Osteocyte (in vitro differentiated cells): Measurements from ENCODE around the gene SLC47A1. TPM values are rescaled to one million over a fixed set of nuclear protein-coding genes. Genes with fewer than 3 reads are reported as not detected.

ENCODE experiments used
- DNase-seq: peaks from one replicate; pipeline ENCODE4 v3.0.0; 2021; ENCODE audit warnings: mixed read lengths; ENCODE audit not compliant: unreplicated experiment; ENCODE audit errors: extremely low spot score
- H3K27ac Mint-ChIP-seq: one replicate; pipeline ENCODE4 v1.8.0; 2021; ENCODE audit warnings: mild to moderate bottlenecking, mixed read lengths; ENCODE audit not compliant: unreplicated experiment
- H3K27me3 Mint-ChIP-seq: one replicate; pipeline ENCODE4 v1.8.0; 2021; ENCODE audit warnings: mixed read lengths; ENCODE audit not compliant: unreplicated experiment
- H3K36me3 Mint-ChIP-seq: one replicate; pipeline ENCODE4 v1.8.0; 2021; ENCODE audit warnings: mixed read lengths; ENCODE audit not compliant: unreplicated experiment
- H3K4me1 Mint-ChIP-seq: one replicate; pipeline ENCODE4 v1.8.0; 2021; ENCODE audit warnings: mixed read lengths; ENCODE audit not compliant: unreplicated experiment
- H3K4me3 Mint-ChIP-seq: one replicate; pipeline ENCODE4 v1.8.0; 2021; ENCODE audit warnings: mild to moderate bottlenecking, moderate library complexity, mixed read lengths; ENCODE audit not compliant: unreplicated experiment
- H3K9me3 Mint-ChIP-seq: one replicate; pipeline ENCODE4 v1.8.0; 2021; ENCODE audit warnings: mixed read lengths; ENCODE audit not compliant: unreplicated experiment
- total RNA-seq: library from RNA; stranded (reverse); gene quantifications from 2 replicates; pipeline ENCODE4 v1.2.1, GENCODE V29; 2021
- TF ChIP-seq, protein P1 (sequence below): fragments of 200-600 bp; sonication (generic); IDR thresholded peaks from 2 replicates; pipeline ENCODE4 v1.5.0; 2021; ENCODE audit warnings: antibody characterized with exemption, mild to moderate bottlenecking, moderate library complexity

SLC47A1 gene
- total RNA-seq, 1 donor from 2014 or later, result 2.4 TPM

DNA sequence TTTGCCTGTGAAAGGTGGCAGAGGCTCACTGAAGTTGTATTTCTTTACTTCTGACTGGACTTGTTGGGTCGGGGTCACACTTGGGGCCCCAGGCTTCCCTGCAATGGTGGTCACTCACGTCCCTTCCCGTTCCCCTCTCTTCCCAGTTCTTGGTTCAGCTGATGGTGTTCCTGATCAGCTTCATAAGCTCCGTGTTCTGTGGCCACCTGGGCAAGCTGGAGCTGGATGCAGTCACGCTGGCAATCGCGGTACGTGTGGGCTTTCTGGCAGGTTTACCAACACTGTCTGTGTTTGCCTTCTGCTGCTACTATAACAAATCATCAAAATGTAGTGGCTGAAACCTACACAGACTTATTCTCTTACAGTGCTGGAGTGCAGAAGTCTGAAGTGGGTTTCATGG lies 8.6 kb downstream of the SLC47A1 start:
- Mint-ChIP-seq H3K4me1 (no peaks in the 10 kb centered on the region), H3K36me3 (no peaks in the 10 kb centered on the region), H3K4me3 (no peak overlapping the region), H3K27me3 (peaks cover 4% of the 10 kb centered on the region), H3K27ac (no peak overlapping the region), H3K9me3 (no peaks in the 10 kb centered on the region)
- TF ChIP-seq, protein P1, sequence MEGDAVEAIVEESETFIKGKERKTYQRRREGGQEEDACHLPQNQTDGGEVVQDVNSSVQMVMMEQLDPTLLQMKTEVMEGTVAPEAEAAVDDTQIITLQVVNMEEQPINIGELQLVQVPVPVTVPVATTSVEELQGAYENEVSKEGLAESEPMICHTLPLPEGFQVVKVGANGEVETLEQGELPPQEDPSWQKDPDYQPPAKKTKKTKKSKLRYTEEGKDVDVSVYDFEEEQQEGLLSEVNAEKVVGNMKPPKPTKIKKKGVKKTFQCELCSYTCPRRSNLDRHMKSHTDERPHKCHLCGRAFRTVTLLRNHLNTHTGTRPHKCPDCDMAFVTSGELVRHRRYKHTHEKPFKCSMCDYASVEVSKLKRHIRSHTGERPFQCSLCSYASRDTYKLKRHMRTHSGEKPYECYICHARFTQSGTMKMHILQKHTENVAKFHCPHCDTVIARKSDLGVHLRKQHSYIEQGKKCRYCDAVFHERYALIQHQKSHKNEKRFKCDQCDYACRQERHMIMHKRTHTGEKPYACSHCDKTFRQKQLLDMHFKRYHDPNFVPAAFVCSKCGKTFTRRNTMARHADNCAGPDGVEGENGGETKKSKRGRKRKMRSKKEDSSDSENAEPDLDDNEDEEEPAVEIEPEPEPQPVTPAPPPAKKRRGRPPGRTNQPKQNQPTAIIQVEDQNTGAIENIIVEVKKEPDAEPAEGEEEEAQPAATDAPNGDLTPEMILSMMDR, result no peak
- DNase-seq, result no peak

GRCh38 chr17:19544366-19544765 lies 10.7 kb downstream of the SLC47A1 start:
- TF ChIP-seq, protein P1, result no peak
- no peaks in the 10 kb centered on the region for H3K27me3 Mint-ChIP-seq
- no peaks in the 10 kb centered on the region for H3K9me3 Mint-ChIP-seq
- H3K4me1 Mint-ChIP-seq, result no peaks in the 10 kb centered on the region
- DNase-seq, result no peak
- H3K36me3 Mint-ChIP-seq, result no peaks in the 10 kb centered on the region
- H3K27ac Mint-ChIP-seq, result no peak overlapping the region
- H3K4me3 Mint-ChIP-seq, result no peak overlapping the region

DNA sequence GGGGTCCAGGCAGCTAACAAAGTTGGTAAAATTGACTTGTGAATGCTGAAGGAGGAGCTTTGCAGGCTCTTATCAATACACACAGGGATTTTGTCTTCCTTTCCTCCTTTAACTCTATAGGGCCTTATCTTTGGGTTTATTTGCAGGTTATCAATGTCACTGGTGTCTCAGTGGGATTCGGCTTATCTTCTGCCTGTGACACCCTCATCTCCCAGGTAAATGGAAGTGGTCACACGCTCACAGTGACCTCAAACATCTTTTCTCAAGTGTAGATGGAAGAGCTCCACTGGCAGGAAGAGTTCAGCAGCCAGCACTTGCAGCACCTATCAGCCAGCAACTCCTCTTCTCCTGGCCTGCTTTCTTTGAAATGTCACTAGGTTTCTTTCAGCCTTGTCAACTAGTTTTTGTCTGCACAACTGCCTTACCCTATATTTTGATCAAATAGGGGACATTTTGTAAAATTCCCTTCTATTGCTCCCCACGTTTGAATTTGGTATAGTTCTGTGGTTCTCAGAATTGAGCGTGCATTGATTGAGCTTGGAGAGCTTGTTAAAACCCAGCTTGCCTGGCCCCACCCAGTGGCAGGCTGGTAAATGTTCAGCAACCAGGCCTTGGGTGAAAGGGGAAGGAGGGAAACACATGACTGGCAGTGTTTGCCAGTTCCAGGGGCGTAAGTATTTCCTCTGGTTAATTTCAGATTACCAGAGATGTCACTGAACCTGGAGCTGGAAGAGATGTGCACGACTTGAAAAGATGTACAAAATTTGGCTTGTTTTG lies 12.8 kb downstream of the SLC47A1 start:
- H3K4me1 Mint-ChIP-seq, result no peaks in the 10 kb centered on the region
- peaks cover 6% of the 10 kb centered on the region for H3K27me3 Mint-ChIP-seq
- TF ChIP-seq, protein P1, result peak; percentile 20
- H3K9me3 Mint-ChIP-seq, result no peaks in the 10 kb centered on the region
- no peak overlapping the region for H3K4me3 Mint-ChIP-seq
- H3K27ac Mint-ChIP-seq, result no peak overlapping the region
- DNase-seq, result no peak
- H3K36me3 Mint-ChIP-seq, result no peaks in the 10 kb centered on the region

DNA sequence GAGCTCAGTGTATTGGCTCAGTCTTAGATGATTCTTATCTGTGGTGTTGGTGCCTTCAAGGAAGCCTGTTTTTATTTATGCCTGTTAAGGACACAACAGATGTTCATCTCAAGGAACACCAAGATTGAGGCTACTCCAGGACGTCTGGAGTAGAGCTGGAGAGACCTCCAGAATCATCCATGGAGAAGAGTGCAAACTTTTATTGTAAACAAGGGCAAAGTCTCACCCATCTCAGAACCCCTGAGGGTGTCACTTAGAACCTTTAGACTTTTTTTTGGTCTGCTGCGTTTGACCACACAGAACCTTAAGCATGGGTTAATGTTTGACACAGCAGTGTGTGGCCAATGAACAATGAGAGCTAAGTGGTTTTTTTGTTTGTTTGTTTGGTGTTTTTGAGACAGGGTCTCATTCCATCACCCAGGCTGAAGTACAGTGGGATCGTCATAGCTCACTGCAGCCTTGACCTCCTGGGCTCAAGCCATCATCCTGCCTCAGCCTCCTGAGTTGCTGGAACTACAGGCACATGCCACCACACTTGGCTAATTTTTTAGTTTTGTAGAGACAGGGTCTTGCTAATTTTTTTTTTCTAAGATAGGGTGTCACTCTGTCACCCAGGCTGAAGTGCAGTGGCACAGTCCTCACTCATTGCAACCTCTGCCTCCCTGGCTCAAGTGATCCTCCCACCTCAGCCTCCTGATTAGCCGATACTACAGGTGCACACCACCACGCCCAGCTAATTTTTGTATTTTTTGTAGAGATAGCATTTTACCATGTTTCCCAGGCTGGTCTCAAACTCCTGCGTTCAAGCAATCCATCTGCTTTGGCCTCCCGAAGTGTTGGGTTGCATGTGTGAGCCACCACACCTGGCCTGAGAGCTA lies 16.3 kb downstream of the SLC47A1 start:
- TF ChIP-seq, protein P1, result no peak
- Mint-ChIP-seq H3K27ac (no peak overlapping the region), H3K36me3 (no peaks in the 10 kb centered on the region), H3K4me3 (no peak overlapping the region), H3K27me3 (peaks cover 10% of the 10 kb centered on the region), H3K4me1 (no peaks in the 10 kb centered on the region), H3K9me3 (no peaks in the 10 kb centered on the region)
- no peak for DNase-seq

GRCh38 chr17:19551165-19551564 lies 17.5 kb downstream of the SLC47A1 start:
- H3K27me3 Mint-ChIP-seq, result peaks cover 12% of the 10 kb centered on the region
- TF ChIP-seq, protein P1, result no peak
- H3K9me3 Mint-ChIP-seq, result no peaks in the 10 kb centered on the region
- no peak overlapping the region for H3K27ac Mint-ChIP-seq
- DNase-seq, result no peak
- H3K4me3 Mint-ChIP-seq, result no peak overlapping the region
- no peaks in the 10 kb centered on the region for H3K4me1 Mint-ChIP-seq
- no peaks in the 10 kb centered on the region for H3K36me3 Mint-ChIP-seq
